GM23338 (cell line): ENCODE measurements around the gene ADGRG1. TPM values are rescaled to one million over a fixed set of nuclear protein-coding genes. Genes with fewer than 3 reads are reported as not detected.

Experiments used
- ATAC-seq: fragments of 200-7000 bp; cut with Tn5 transposase; 3 replicates; pipeline ENCODE4 v1.9.1; 2020
- DNase-seq: peaks from one replicate; pipeline ENCODE4 v3.0.0-alpha.2; 2015; ENCODE audit warnings: low spot score
- H2AFZ ChIP-seq: fragments of 200-600 bp; sonication (generic); 2 replicates; pipeline ENCODE4 v1.8.0; 2016; ENCODE audit warnings: antibody characterized with exemption, mild to moderate bottlenecking, moderate library complexity
- H3F3A ChIP-seq: fragments of 200-600 bp; sonication (generic); replicated peaks from 2 replicates; pipeline ENCODE4 v1.8.0; 2017; ENCODE audit warnings: antibody characterized with exemption, mixed run types, low read depth
- H3K27ac ChIP-seq: fragments of 200-600 bp; sonication (generic); 2 replicates; pipeline ENCODE4 v1.6.1; 2016; ENCODE audit warnings: low read depth
- H3K27me3 ChIP-seq: fragments of 200-600 bp; sonication (generic); 2 replicates; pipeline ENCODE4 v1.8.0; 2016; ENCODE audit warnings: mild to moderate bottlenecking, mixed run types, moderate library complexity; ENCODE audit not compliant: insufficient read depth
- H3K36me3 ChIP-seq: fragments of 200-600 bp; sonication (generic); 2 replicates; pipeline ENCODE4 v1.8.0; 2016; ENCODE audit warnings: mild to moderate bottlenecking; ENCODE audit not compliant: insufficient read depth
- H3K4me1 ChIP-seq: fragments of 200-600 bp; sonication (generic); 2 replicates; pipeline ENCODE4 v1.8.0; 2016; ENCODE audit warnings: mild to moderate bottlenecking, moderate library complexity; ENCODE audit not compliant: insufficient read depth
- H3K4me2 ChIP-seq: fragments of 200-600 bp; sonication (generic); 2 replicates; pipeline ENCODE4 v1.7.1; 2017; ENCODE audit warnings: mixed run types
- H3K4me3 ChIP-seq: fragments of 200-600 bp; sonication (generic); 2 replicates; pipeline ENCODE4 v1.6.1; 2016; ENCODE audit warnings: mixed run types
- H3K79me2 ChIP-seq: fragments of 200-600 bp; sonication (generic); replicated peaks from 2 replicates; pipeline ENCODE4 v1.8.0; 2017; ENCODE audit warnings: mild to moderate bottlenecking; ENCODE audit not compliant: insufficient read depth
- H3K9me2 ChIP-seq: fragments of 200-600 bp; sonication (generic); 2 replicates; pipeline ENCODE4 v1.8.0; 2017; ENCODE audit not compliant: insufficient read depth
- H4K20me1 ChIP-seq: fragments of 200-600 bp; sonication (generic); replicated peaks from 2 replicates; pipeline ENCODE4 v1.8.0; 2017; ENCODE audit warnings: mild to moderate bottlenecking; ENCODE audit not compliant: insufficient read depth
- H3K27ac Mint-ChIP-seq: 2 replicates; pipeline ENCODE4 v1.8.0; 2020; ENCODE audit warnings: inconsistent platforms, mild to moderate bottlenecking, moderate library complexity, mixed read lengths
- H3K27me3 Mint-ChIP-seq: 3 replicates; pipeline ENCODE4 v1.8.0; 2022; ENCODE audit warnings: low read depth, mild to moderate bottlenecking, moderate library complexity, mixed read lengths, inconsistent platforms; ENCODE audit not compliant: insufficient read depth, poor library complexity
- H3K36me3 Mint-ChIP-seq: 3 replicates; pipeline ENCODE4 v1.8.0; 2021; ENCODE audit warnings: low read depth, mild to moderate bottlenecking, inconsistent platforms, moderate library complexity, mixed read lengths
- H3K4me1 Mint-ChIP-seq: 3 replicates; pipeline ENCODE4 v1.8.0; 2020; ENCODE audit warnings: mild to moderate bottlenecking, inconsistent platforms, mixed read lengths
- H3K4me3 Mint-ChIP-seq: 3 replicates; pipeline ENCODE4 v1.8.0; 2021; ENCODE audit warnings: moderate library complexity, mild to moderate bottlenecking, inconsistent platforms, mixed read lengths
- H3K9me3 Mint-ChIP-seq: 3 replicates; pipeline ENCODE4 v1.8.0; 2020; ENCODE audit warnings: moderate library complexity, mild to moderate bottlenecking, inconsistent platforms, mixed read lengths
- CREB1 ChIP-seq: fragments of 250-450 bp; sonication (Bioruptor Pico); IDR thresholded peaks from 2 replicates; pipeline ENCODE4 v1.5.0; 2020; ENCODE audit warnings: low read depth, mild to moderate bottlenecking, moderate library complexity
- CTCF ChIP-seq, 2 experiments: fragments of 200-600 bp in 1 of 2; sonication (generic) in 1 of 2; conservative IDR thresholded peaks; 2 replicates each; pipeline versions ENCODE4 v1.5.1 to v1.6.1; 2016 to 2017; ENCODE audit warnings: antibody characterized with exemption in 2 of 2, low read depth in 2 of 2, mild to moderate bottlenecking in 2 of 2, moderate library complexity in 1 of 2
- EZH2 ChIP-seq: fragments of 200-600 bp; sonication (generic); IDR thresholded peaks from one replicate; pipeline ENCODE4 v1.8.0; 2017; ENCODE audit warnings: antibody characterized with exemption, mild to moderate bottlenecking, low read depth; ENCODE audit not compliant: unreplicated experiment
- EZH2phosphoT487 ChIP-seq: fragments of 200-600 bp; sonication (generic); IDR thresholded peaks from one replicate; pipeline ENCODE4 v1.8.1; 2018; ENCODE audit warnings: antibody characterized with exemption; ENCODE audit not compliant: unreplicated experiment
- NANOG ChIP-seq: IDR thresholded peaks from 2 replicates; pipeline ENCODE4 v1.6.1; 2016; ENCODE audit warnings: antibody characterized with exemption, borderline replicate concordance
- POLR2AphosphoS5 ChIP-seq: IDR thresholded peaks from 2 replicates; pipeline ENCODE4 v1.6.1; 2016; ENCODE audit warnings: antibody characterized with exemption, low read depth
- REST ChIP-seq: IDR thresholded peaks from one replicate; pipeline ENCODE4 v1.6.1; 2018; ENCODE audit warnings: antibody characterized with exemption; ENCODE audit not compliant: unreplicated experiment
- STAT1 ChIP-seq: IDR thresholded peaks from one replicate; pipeline ENCODE4 v1.6.1; 2016; ENCODE audit warnings: antibody characterized with exemption; ENCODE audit not compliant: unreplicated experiment
- ZNF114 ChIP-seq: fragments of 250-450 bp; sonication (Bioruptor Pico); IDR thresholded peaks from 2 replicates; pipeline ENCODE4 v1.5.0; 2020; ENCODE audit warnings: mild to moderate bottlenecking, moderate library complexity
- ZNF331 ChIP-seq: fragments of 250-450 bp; sonication (Bioruptor Pico); IDR thresholded peaks from 2 replicates; pipeline ENCODE4 v1.5.0; 2020; ENCODE audit warnings: low read depth, mild to moderate bottlenecking, moderate library complexity
- polyA plus RNA-seq: library from polyadenylated mRNA; unstranded; fragments of >200 nt; fragmentation: Nextera tagmentation; extraction: Ambion mirVana; gene quantifications from 2 replicates; pipeline ENCODE4 v1.2.1, GENCODE V29; 2016
- total RNA-seq: library from RNA; depleted of rRNA; stranded (reverse); fragments of >200 nt; shearing (Covaris generic); gene quantifications from 2 replicates; pipeline ENCODE4 v1.2.3, GENCODE V29; 2014

The ADGRG1 gene
- total and polyA plus RNA-seq, 2 experiments from 2014 or later, result 0.14 to 0.47 TPM

- TF ChIP-seq ZNF331 (CRISPR knock-in tag) (no peak), EZH2phosphoT487 (no peak), ZNF114 (CRISPR knock-in tag) (no peak), REST (no peak)
These were observed 36.2 kb downstream of the ADGRG1 start (continued) for GRCh38 chr16:57664662-57665025.

GRCh38 chr16:57665541-57665940 is 37.1 kb downstream of the ADGRG1 start:
- H3K4me2 ChIP-seq, result no peak overlapping the region
- TF ChIP-seq STAT1 (no peak), NANOG (no peak), EZH2phosphoT487 (no peak), CREB1 (no peak), EZH2 (no peak), POLR2AphosphoS5 (no peak)

GRCh38 chr16:57666353-57667047 is 38.1 kb downstream of the ADGRG1 start:
- H3K4me3 ChIP-seq, result no peak overlapping the region
- no peaks in the 10 kb centered on the region for H3K79me2 ChIP-seq
- no peaks in the 10 kb centered on the region for H3F3A ChIP-seq
- no peaks in the 10 kb centered on the region for H3K27me3 ChIP-seq
- no peaks in the 10 kb centered on the region for H3K36me3 Mint-ChIP-seq
- no peaks in the 10 kb centered on the region for H4K20me1 ChIP-seq
- H3K9me2 ChIP-seq, result no peaks in the 10 kb centered on the region
- ATAC-seq (no peak), DNase-seq (no peak)
- no peak overlapping the region for H2AFZ ChIP-seq
- H3K27me3 Mint-ChIP-seq, result peaks cover 6% of the 10 kb centered on the region
- H3K27ac Mint-ChIP-seq, result no peak overlapping the region
- H3K4me2 ChIP-seq, result no peak overlapping the region
- peaks cover 4% of the 10 kb centered on the region; the same call in 2 of the 3 replicates for H3K4me1 Mint-ChIP-seq
- TF ChIP-seq CREB1, result no peak
- no peak for TF ChIP-seq NANOG
- no peak for TF ChIP-seq ZNF114 (CRISPR knock-in tag)
- TF ChIP-seq STAT1, result no peak
- TF ChIP-seq REST, result no peak
- no peak for TF ChIP-seq ZNF331 (CRISPR knock-in tag)
- TF ChIP-seq CTCF (conservative IDR thresholded peaks at IDR 0.05; ENCODE audit: low read depth in 2 of 2), result no peak
- no peak for TF ChIP-seq EZH2phosphoT487
- H3K9me3 Mint-ChIP-seq, result no peaks in the 10 kb centered on the region; the same call in 1 of the 3 replicates
- no peaks in the 10 kb centered on the region for H3K36me3 ChIP-seq
- H3K4me1 ChIP-seq, result no peaks in the 10 kb centered on the region
- H3K27ac ChIP-seq, result no peak overlapping the region
- no peak overlapping the region for H3K4me3 Mint-ChIP-seq

More at GRCh38 chr16:57665541-57665940, 37.1 kb downstream of the ADGRG1 start:
- H3K4me3 ChIP-seq, result no peak overlapping the region
- DNase-seq, result no peak
- no peaks in the 10 kb centered on the region for H3F3A ChIP-seq
- H3K4me3 Mint-ChIP-seq, result no peak overlapping the region
- H3K36me3 ChIP-seq, result no peaks in the 10 kb centered on the region
- ATAC-seq, result no peak
- no peaks in the 10 kb centered on the region for H4K20me1 ChIP-seq
- no peak overlapping the region for H3K27ac Mint-ChIP-seq
- H3K36me3 Mint-ChIP-seq, result no peaks in the 10 kb centered on the region
- H3K79me2 ChIP-seq, result no peaks in the 10 kb centered on the region
- H3K27me3 Mint-ChIP-seq, result peaks cover 5% of the 10 kb centered on the region
- no peak overlapping the region for H3K27ac ChIP-seq
- no peaks in the 10 kb centered on the region; the same call in 1 of the 3 replicates for H3K9me3 Mint-ChIP-seq
- H3K4me1 Mint-ChIP-seq, result no peaks in the 10 kb centered on the region; the same call in 2 of the 3 replicates
- H2AFZ ChIP-seq, result no peak overlapping the region
- H3K4me1 ChIP-seq, result no peaks in the 10 kb centered on the region
- H3K27me3 ChIP-seq, result no peaks in the 10 kb centered on the region
- no peaks in the 10 kb centered on the region for H3K9me2 ChIP-seq
